SH-SY5Y (cell line): Measurements from ENCODE around the gene MCRS1.

ENCODE experiments used
- GATA2 ChIP-seq: IDR thresholded peaks from 2 replicates; pipeline ENCODE4 v1.6.1; 2011; ENCODE audit warnings: mild to moderate bottlenecking, low read depth, low read length
- GATA3 ChIP-seq: IDR thresholded peaks from 2 replicates; pipeline ENCODE4 v1.6.1; 2011; ENCODE audit warnings: low read depth, mild to moderate bottlenecking, low read length, moderate library complexity

DNA sequence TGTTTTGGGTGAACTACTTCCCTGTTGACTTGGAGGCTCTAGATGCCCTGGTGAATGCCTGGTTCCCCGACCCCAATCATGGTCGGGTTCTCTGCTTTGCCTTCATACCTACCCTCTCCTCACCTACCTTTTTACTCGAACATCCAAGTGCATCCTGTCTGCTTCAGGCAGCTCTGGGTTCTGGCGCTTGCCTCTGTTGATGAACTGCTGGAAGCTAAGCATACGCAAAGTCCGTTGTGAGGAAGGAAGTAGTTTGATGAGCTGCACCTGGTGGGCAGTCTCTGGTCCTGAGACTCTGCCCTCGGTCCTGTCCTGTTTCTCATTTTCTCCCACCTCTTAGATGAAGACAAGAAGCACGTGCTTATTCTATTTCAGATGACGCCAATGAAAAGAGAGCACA, 15.5 kb downstream of the MCRS1 start:
- TF ChIP-seq GATA3 (no peak), GATA2 (no peak)
